Measurements from ENCODE around the gene ERCC1. TPM values are rescaled to one million over a fixed set of nuclear protein-coding genes. Genes with fewer than 3 reads are reported as not detected.

Gene ERCC1
- total and polyA plus RNA-seq, 2 of the 13 experiments (the other 11 are each of a cell fraction or from before 2014, with no cell fraction given), result 40.0 to 66.4 TPM

- TF ChIP-seq KIAA2018 (CRISPR knock-in tag; IDR thresholded peaks at IDR 0.05; ENCODE audit: borderline replicate concordance) (no peak), CHD4 (IDR thresholded peaks at IDR 0.05; ENCODE audit: borderline replicate concordance, low read length) (no peak), SOX13 (IDR thresholded peaks at IDR 0.05) (no peak), SOX13 (CRISPR knock-in tag; conservative IDR thresholded peaks at IDR 0.05 in 1 of 2, IDR thresholded peaks at IDR 0.05 in 1 of 2) (peak in 1 of 2 experiments; percentile 67; a peak in 2 of 4 replicates), REL (CRISPR knock-in tag; conservative IDR thresholded peaks at IDR 0.05) (no peak), MIER3 (CRISPR knock-in tag; IDR thresholded peaks at IDR 0.05; ENCODE audit: borderline replicate concordance) (0 out of 2 replicates have a peak, but pooled peaks have one; percentile 23), ZNF337 (CRISPR knock-in tag; IDR thresholded peaks at IDR 0.05; ENCODE audit: borderline replicate concordance, low read depth) (0 out of 2 replicates have a peak, but pooled peaks have one; percentile 67), ZNF761 (CRISPR knock-in tag; conservative IDR thresholded peaks at IDR 0.05) (no peak; the same call in 1 of the 2 replicates), TERF1 (CRISPR knock-in tag; IDR thresholded peaks at IDR 0.05) (no peak), ZNF333 (CRISPR knock-in tag; IDR thresholded peaks at IDR 0.05; ENCODE audit: borderline replicate concordance) (peak; percentile 68; the same call in 1 of the 2 replicates), FOXO1 (CRISPR knock-in tag; IDR thresholded peaks at IDR 0.05) (peak; percentile 48; the same call in 1 of the 2 replicates), KAT8 (CRISPR knock-in tag; IDR thresholded peaks at IDR 0.05) (peak; percentile 66; the same call in 1 of the 2 replicates), HNRNPK (IDR thresholded peaks at IDR 0.05; ENCODE audit: low read depth, low read length, poor library complexity, severe bottlenecking) (peak; percentile 36), ZBTB14 (CRISPR knock-in tag; IDR thresholded peaks at IDR 0.05) (0 out of 2 replicates have a peak, but pooled peaks have one; percentile 45), U2AF2 (IDR thresholded peaks at IDR 0.05; ENCODE audit: low read depth, low read length) (no peak), SOX5 (CRISPR knock-in tag; IDR thresholded peaks at IDR 0.05; ENCODE audit: borderline replicate concordance) (peak; percentile 68; the same call in 1 of the 2 replicates)
Observed at GRCh38 chr19:45455707-45456499, 32.2 kb upstream of the ERCC1 start (continued).
